Measurements from ENCODE around the gene SEL1L3.

SEL1L3 gene

GRCh38 chr4:25773358-25773757 is 89.4 kb downstream of the SEL1L3 start:
- no peak for TF ChIP-seq CTCF (IDR thresholded peaks at IDR 0.05; ENCODE audit: low read length, missing control alignments)
- no peak for DNase-seq (ENCODE audit: low read depth)

GRCh38 chr4:25771672-25772071 is 91.1 kb downstream of the SEL1L3 start:
- TF ChIP-seq CTCF (IDR thresholded peaks at IDR 0.05; ENCODE audit: low read length, missing control alignments): no peak
- no peak for DNase-seq (ENCODE audit: low read depth)
- no peak overlapping the region for H3K4me3 ChIP-seq (replicated peaks; ENCODE audit: low read depth, low read length)

More at GRCh38 chr4:25773358-25773757, 89.4 kb downstream of the SEL1L3 start:
- no peak overlapping the region for H3K4me3 ChIP-seq (replicated peaks; ENCODE audit: low read depth, low read length)

- no peak for TF ChIP-seq CTCF (IDR thresholded peaks at IDR 0.05; ENCODE audit: low read length, missing control alignments)
- no peak overlapping the region for H3K4me3 ChIP-seq (replicated peaks; ENCODE audit: low read depth, low read length)
- peak; percentile 18 for DNase-seq (ENCODE audit: low read depth)
These were observed 91.9 kb downstream of the SEL1L3 start for GRCh38 chr4:25770847-25771246.

GRCh38 chr4:25769251-25769650 is 93.5 kb downstream of the SEL1L3 start:
- peak; percentile 42 for DNase-seq (ENCODE audit: low read depth)
- TF ChIP-seq CTCF (IDR thresholded peaks at IDR 0.05; ENCODE audit: low read length, missing control alignments): no peak

GRCh38 chr4:25767877-25768725 is 94.7 kb downstream of the SEL1L3 start:
- H3K4me3 ChIP-seq (replicated peaks; ENCODE audit: low read depth, low read length): no peak overlapping the region
- peak; percentile 87 for DNase-seq (ENCODE audit: low read depth)
- peak; percentile 100 for TF ChIP-seq CTCF (IDR thresholded peaks at IDR 0.05; ENCODE audit: low read length, missing control alignments)

More at GRCh38 chr4:25769251-25769650, 93.5 kb downstream of the SEL1L3 start:
- H3K4me3 ChIP-seq (replicated peaks; ENCODE audit: low read depth, low read length): no peak overlapping the region

- H3K4me3 ChIP-seq (replicated peaks; ENCODE audit: low read depth, low read length): no peak overlapping the region
- no peak for TF ChIP-seq CTCF (IDR thresholded peaks at IDR 0.05; ENCODE audit: low read length, missing control alignments)
- DNase-seq (ENCODE audit: low read depth): peak; percentile 62
These were observed 102.2 kb downstream of the SEL1L3 start for GRCh38 chr4:25760518-25761157.
